Lower leg skin (tissue), 4 donors: Measurements from ENCODE around the gene MCL1. TPM values are rescaled to one million over a fixed set of nuclear protein-coding genes. Genes with fewer than 3 reads are reported as not detected.

Source experiments
- DNase-seq, 2 donors: peaks; one replicate each; pipeline ENCODE4 v3.0.0-alpha.2; 2019; ENCODE audit warnings: low spot score in 2 of 2
- H3K4me3 ChIP-seq: fragments of 200-600 bp; sonication (generic); 2 replicates; pipeline ENCODE4 v1.5.1; 2017; ENCODE audit warnings: mild to moderate bottlenecking, low read depth; ENCODE audit not compliant: poor library complexity, severe bottlenecking
- CTCF ChIP-seq, 3 donors: fragments of 450-650 bp; IDR thresholded peaks; one replicate each; pipeline ENCODE4 v1.5.1; 2016; ENCODE audit warnings: antibody characterized with exemption in 3 of 3, mild to moderate bottlenecking in 3 of 3, moderate library complexity in 2 of 3
- POLR2A ChIP-seq, 2 donors: fragments of 450-650 bp; IDR thresholded peaks; one replicate each; pipeline ENCODE4 v1.6.1; 2016 to 2017; ENCODE audit warnings: antibody characterized with exemption in 2 of 2, mild to moderate bottlenecking in 1 of 2, moderate library complexity in 1 of 2
- WGBS, 2 donors: methylation state at CpG; one replicate each; pipeline ENCODE4 v1.1.5; 2018; 5-methylcytosine and 5-hydroxymethylcytosine counted together
- intact Hi-C: fragments of 100-400 bp; cut with DNase I; formaldehyde crosslinking; loops from one replicate; pipeline ENCODE4 v1.15.0; 2023; ENCODE audit warnings: low total_unique reads
- total RNA-seq, 4 donors: library from RNA; depleted of rRNA; stranded (reverse); fragments of >200 nt; gene quantifications; one replicate each; pipeline ENCODE4 v1.1.0, GENCODE V29; 2016

MCL1 gene
- total RNA-seq, 4 donors from 2014 or later: 282 to 445 (median 360) TPM

- H3K4me3 ChIP-seq: no peak overlapping the region
- WGBS, 2 donors: 63% methylated on average over 8 of the region's 8 CpGs
- intact Hi-C loops: no loop called here
- peak in 1 of 2 donors; percentile 84 for DNase-seq
- TF ChIP-seq POLR2A (IDR thresholded peaks at IDR 0.05): no peak
- peak in 1 of 3 donors; percentile 28 for TF ChIP-seq CTCF (IDR thresholded peaks at IDR 0.05)
Measured at GRCh38 chr1:150621497-150622302, 42.3 kb upstream of the MCL1 start.

- 97 to 100% methylated on average over 2 of the region's 2 CpGs for WGBS, 2 donors
- no peak for TF ChIP-seq POLR2A (IDR thresholded peaks at IDR 0.05)
- TF ChIP-seq CTCF (IDR thresholded peaks at IDR 0.05): no peak
- intact Hi-C loops: no loop called here
- no peak overlapping the region for H3K4me3 ChIP-seq
- DNase-seq: no peak
Measured at GRCh38 chr1:150620919-150621318, 41.5 kb upstream of the MCL1 start.

- TF ChIP-seq CTCF (IDR thresholded peaks at IDR 0.05): no peak
- no peak for TF ChIP-seq POLR2A (IDR thresholded peaks at IDR 0.05)
- no peak overlapping the region for H3K4me3 ChIP-seq
- 23 to 24% methylated on average over 4 of the region's 4 CpGs for WGBS, 2 donors
- DNase-seq: no peak
- intact Hi-C loops: loop anchor here (5.0 kb wide), 1 partner anchor 63 kb away; no protein-coding TSS in a partner anchor
Measured at GRCh38 chr1:150619576-150620509, 40.4 kb upstream of the MCL1 start.

- TF ChIP-seq POLR2A (IDR thresholded peaks at IDR 0.05): no peak
- no peak for TF ChIP-seq CTCF (IDR thresholded peaks at IDR 0.05)
- H3K4me3 ChIP-seq: no peak overlapping the region
- intact Hi-C loops: loop anchor here (5.0 kb wide), 1 partner anchor 58 kb away; no protein-coding TSS in a partner anchor
- WGBS, 2 donors: 90 to 91% methylated on average over 12 of the region's 12 CpGs
- no peak for DNase-seq
Measured at GRCh38 chr1:150615346-150616201, 36.2 kb upstream of the MCL1 start.
